Stimulated activated CD8-positive, alpha-beta memory T cell treated with anti-CD3 and anti-CD28 coated beads, Interleukin-12 subunit alpha, Interleukin-12 subunit beta, amount 100 ng/mL, for 1 hour (primary cell): ENCODE data around the gene UMAD1.

Experiments
- DNase-seq: peaks from one replicate; pipeline ENCODE4 v3.0.0-alpha.2; 2020; ENCODE audit warnings: low read depth

UMAD1 gene

DNA sequence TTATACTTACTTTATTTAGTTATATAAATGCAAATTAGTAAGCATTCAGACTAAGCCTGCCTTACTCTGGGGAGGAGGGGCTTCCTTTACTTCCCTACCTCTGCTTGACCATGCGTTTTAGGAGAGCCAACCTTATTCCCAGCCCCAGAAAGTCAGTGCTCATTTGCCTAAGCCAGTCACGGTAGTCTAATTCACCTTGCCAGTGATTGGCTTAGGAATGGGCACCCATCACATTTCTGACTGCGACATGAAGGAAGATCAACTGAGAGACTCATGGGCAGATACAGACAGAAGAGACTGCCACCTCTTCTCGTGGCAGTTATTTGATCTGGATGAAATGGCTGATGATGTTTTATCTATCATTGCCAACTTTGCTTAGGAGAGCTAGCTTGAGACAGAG lies 48.4 kb downstream of the UMAD1 start:
- no peak for DNase-seq

DNA sequence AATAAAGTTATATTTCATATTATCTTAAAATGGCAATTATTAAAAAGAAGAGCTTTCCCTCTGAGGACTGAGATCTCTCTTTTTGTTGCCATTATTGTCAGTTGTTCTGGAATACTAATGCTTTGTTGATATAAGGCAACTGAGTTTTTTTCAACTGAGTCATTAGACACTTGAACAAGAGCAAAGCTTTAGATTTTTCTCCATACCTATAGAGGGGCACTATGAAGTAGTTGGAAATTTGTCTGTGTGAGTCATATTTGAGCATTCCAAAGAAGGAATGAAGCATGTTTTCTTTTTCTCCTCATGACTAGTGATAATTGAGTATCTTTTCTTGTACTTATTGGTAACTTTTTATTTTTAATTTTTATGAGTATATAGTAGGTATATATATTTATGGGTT lies 53.3 kb downstream of the UMAD1 start:
- DNase-seq = no peak

DNA sequence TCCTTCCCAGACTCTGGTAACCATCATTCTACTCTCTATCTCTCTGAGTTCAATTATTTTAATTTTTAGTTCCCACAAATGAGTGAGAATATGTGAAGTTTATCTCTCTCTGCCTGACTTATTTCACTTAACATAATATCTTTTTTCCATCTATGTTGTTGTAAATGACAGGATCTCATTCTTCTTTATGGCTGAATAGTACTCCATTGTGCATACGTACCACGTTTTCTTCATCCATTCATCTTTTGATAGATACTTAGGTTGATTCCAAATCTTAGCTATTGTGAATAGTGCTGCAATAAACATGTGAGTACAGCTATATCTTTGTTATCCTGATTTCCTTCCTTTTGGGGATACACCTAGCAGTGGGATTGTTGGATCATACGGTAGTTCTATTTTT lies 54.0 kb downstream of the UMAD1 start:
- DNase-seq = no peak

DNA sequence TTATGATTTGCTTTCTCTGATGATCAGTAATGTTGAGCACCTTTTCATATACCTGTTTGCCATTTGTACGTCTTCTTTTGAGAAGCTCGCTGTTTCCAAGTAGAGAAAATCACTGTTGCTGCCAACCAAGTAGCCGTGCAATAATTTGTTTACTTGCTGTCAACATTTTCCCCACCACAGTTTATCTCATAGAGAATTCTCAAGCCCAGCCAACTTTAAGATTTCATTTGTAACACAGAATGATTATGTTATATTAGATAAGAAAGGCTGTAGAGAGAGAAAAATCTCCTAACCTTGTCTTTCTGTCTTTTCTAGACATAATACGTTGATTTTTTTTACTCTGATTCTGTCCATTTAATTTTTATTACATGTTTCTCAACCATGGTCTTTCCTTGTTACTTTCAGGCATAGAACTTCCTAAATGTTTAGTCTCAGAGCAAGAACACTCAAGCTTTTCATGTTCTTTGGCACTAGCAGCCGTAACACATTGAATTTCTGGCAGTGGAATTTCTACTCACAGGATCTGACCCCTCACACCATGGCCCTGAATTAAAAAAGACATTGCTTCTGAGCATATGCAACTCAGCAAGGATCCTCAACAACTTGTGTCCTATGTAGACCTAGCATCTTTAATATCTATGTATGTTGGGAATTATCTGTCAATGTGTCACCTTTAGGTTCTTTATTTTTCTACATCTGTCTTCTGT lies 54.7 kb downstream of the UMAD1 start:
- no peak for DNase-seq

DNA sequence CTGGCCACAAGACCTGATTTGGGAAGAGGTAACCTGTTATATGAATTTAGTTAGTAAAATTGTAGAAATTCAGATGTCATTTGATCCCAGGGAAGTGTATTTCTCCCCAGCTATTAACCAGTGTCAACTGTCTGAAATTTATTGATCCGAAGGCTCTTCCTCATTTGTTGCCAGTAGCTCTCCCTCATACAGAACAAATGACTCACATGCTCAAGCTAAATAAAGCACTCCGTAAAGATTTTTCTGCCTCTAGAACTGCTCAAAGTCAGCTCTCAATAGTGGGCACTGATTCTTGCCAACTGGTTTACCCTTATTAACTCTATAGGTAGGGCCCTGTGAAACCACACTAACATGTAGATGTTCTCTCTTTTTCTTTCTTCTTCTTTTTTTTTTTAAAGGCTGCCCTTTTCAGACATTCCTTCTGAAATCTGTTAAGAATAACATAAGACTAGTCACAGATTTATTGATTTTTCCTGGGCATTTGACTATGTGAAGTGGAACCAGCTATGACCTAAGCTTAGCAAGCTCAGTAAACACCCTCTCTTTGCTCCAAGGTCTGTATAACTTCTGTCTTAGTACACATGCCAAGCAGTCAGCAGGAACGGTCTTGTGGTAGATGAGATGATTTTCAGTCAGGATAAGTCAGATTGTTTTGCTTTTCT lies 56.0 kb downstream of the UMAD1 start:
- DNase-seq = no peak

DNA sequence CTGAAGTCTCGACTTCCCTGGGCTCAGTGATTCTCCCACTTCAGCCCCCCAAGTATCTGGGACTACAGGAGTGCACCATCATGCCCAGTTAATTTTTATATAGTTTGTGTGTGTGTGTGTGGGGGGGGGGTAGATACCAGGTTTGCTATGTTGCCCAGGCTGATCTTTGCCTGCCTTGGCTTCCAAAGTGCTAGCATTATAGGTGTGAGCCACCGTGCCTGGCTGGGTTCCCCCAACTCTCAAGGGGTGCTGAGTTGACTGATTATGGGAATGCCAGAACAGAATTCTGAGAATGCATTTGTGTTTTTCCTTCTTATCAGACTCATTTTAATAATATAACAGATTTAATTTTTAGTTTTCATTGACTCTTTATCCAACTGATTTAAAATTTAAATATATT lies 58.4 kb downstream of the UMAD1 start:
- no peak for DNase-seq

DNA sequence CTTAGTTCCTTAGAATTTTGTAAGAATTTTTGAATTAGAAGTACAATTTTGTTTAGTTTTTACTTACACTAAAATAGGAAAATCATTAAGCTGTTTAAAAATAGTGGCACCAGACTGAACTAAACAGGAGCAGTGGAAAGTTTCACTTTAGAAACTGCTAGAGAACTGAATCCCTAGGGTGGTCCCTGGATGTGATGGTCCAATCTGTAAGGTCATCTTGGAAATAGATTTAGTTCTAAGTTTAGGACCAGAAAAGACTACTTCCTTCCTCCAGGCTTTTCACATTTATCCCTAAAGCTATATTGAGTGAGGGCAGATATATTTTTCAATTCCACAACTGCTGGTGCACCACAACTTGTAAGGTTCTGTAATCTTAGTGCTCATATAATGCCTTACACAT lies 58.8 kb downstream of the UMAD1 start:
- no peak for DNase-seq

DNA sequence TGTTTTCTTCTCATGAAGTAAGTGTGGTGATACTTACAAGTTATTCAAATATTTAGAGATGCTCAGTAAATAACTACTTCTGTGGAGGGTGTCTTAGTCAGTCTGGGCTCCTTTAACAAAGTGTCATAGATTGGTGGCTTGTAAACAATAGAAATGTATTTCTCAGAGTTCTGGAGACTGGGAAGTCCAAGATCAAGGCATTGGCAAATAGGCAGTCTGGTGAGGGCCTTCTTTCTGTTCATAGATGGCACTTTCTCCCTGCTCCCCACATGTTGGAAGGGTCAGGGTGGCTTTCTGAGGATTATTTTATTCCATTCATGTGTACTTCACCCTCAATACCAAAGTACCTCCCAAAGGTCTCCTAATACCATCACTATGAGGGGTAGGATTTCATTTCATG lies 59.4 kb downstream of the UMAD1 start:
- DNase-seq = no peak

DNA sequence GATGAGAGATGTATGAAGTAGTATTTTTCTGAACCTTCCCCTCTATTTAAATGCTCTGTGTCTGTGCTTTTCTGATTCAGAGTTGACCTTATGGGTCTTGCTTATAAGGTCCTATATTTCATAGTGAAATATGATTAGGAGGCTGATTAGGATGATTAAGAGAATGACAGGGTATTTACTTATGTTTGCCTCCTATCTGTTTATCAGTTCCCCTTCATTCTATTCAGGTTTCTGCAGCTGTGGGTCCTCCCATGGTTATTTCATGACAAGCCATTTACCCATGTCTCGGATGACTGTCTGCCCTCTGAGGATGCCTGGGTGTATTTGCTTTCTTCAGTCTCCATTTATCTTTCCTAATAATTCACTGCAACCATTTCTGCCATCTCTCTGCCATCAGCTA lies 61.0 kb downstream of the UMAD1 start:
- no peak for DNase-seq

DNA sequence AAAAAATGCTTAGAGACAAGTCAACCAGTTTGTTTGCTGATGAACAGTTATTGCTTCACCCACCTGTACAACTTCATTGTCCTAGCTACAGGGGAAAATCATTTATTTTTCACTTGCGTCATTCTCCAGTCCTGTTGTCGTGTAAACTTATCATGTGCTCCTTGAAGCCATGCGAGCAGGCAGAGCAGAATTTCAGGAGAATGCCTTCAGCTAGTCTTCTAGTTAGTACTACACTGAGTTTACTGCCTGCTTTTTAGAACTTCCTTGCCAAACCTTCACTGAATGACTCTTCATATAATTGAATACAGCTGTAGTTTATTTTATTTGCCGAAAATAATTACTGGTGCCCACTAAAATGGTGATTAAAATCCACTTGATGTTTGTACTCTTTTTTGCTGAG lies 62.3 kb downstream of the UMAD1 start:
- DNase-seq = no peak

DNA sequence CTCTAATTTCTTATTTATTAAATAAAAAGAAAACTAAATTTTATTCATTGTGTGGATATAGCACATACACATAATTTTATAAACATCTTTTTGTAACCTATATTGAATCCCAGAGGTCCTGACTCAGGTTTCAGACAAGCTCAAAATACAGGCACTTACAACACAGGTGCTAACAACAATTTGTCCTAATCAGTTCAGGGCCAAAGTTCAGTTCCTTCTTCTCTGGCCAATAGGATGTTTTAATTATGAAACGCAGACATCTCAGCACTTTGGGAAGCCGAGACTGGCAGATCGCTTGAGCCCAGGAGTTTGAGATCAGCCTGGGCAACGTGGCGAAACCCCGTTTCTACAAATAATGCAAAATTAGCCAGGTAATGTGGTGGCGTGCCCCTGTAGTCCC lies 62.9 kb downstream of the UMAD1 start:
- DNase-seq = no peak

DNA sequence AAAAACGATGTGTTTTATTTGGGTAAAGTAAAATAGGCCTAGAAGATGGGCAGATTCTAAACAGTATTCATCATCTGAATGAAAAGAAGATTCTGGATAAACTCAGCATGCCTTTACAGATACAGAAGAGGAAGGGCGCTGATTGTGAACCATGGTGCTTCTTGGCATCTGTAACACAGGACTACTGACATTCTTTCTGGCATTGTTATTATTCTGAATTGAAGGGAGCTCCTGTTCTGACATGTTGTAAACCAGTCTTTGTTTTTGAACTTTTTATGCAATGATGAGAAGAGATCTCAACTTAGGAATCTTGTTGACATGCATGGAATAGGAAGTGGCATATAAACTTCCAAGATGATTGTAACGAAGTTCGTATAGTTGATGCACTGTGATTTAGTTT lies 64.3 kb downstream of the UMAD1 start:
- DNase-seq = no peak

DNA sequence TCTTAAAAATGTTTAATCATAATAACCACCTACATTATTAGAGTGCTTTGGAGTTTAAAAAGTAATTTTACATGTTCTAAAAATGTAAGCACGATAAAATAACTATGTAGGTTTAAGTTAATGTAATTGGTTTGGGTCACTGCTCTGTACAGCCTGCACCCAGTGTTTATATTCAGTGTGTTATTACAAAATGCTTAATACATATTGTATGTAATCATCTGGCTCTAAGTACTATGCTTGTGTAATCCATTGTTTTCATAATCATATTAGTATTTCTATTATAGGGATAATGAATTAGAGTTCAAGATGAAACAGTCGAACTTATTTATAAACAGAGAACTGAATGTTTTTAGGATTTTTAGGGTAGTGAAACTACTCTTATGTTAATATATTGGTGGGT lies 64.8 kb downstream of the UMAD1 start:
- DNase-seq = no peak

DNA sequence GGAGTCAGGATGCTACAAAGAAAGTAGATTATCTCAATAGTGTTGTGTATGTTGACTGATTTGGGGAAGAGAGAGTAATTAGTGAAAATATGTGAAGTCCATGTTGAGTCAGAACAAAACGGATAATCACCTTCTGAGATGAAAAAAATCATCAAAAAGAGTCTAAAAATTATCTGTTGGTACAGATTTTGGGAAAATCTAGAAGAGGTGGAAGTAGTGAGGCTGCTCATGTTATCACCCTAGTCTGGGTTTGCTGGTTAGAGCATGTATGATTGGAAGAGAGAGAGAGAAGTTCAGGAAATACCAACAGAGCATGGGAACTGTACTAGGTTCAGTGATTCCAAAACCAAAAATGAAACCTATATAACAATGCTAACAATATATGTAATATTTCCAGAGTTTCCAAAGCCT lies 65.6 kb downstream of the UMAD1 start:
- DNase-seq = no peak

DNA sequence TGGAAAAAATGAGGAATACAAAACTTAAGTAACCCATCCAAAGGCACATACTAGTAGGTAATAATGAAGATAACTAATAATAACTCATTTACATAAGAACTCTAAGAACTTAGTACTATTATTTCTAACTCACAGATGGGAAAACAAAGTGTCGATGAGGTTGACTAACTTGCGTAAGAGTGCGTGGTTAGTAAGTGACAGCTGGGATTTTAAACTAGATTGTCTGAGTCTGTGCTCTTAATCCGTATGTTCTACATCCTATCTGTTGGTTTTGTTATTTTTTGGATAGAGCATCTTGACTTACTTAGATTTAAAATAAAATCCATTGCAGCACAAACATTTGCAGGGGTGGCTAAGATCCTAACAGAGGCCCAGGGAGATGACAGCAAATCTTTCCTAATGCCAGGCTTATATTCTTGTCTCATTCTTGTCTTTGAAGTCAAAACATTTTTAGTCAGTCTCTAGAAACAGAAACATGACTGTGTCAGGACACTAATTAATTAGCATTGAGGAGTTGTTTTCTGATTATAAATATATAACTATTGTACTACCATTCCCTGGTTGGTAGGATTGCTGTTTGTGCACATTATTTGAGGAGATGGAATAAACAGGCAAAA lies 66.1 kb downstream of the UMAD1 start:
- no peak for DNase-seq

DNA sequence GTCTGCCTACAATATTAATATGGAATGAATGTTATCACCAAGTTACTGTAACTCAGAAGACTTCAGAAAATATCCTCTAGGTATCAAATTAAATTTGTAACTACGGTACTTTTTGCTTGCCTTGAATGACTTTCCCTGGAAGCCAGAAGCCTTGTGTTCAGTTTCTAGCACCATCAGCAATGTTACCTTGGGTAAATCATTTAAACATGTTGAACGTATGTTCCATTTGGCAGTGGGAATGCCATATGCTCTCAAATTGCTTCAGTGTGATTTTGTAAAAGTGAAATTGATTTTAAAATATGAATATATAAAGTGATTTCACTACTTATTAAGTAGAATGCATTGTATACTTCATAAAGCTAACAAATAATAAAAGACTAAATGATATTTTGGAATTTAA lies 66.7 kb downstream of the UMAD1 start:
- DNase-seq = no peak

DNA sequence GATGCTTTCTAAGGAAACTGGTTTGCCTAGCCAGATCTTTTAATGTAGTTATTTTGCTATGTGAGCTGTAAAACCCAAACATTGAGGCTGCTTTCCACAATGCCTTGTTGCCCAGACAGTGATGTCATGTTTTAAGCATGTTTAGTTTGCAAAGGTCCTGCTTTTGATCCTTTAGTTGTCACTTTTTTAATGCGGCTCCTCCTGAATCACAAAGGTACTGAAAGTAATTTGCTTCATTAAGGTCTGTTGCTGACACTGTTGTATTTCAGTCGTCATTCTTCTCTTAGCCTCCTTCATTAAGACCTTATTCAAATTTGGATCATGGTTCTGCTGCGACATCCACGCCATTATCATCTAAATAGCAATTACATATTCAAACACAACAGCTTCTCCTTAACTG lies 67.3 kb downstream of the UMAD1 start:
- no peak for DNase-seq

DNA sequence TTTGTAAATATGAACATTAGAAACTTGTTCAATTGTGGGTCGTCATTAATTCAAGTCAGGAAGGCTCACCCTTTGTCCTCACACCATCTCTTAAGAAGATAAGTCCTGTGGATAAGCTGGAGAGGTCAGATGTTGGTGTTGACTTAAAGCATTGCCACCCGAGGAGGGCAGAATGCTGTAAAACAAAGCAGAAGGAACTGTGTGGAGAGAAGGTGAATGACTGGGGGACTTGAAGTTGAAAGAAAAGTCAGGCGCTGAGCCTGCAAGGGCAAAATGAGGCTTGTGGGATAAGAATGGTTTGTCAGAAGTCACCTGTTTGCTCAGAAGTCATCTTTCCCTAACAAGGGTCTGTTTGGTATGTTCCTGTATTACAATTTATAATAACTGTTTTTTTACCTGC lies 68.7 kb downstream of the UMAD1 start:
- DNase-seq = no peak

DNA sequence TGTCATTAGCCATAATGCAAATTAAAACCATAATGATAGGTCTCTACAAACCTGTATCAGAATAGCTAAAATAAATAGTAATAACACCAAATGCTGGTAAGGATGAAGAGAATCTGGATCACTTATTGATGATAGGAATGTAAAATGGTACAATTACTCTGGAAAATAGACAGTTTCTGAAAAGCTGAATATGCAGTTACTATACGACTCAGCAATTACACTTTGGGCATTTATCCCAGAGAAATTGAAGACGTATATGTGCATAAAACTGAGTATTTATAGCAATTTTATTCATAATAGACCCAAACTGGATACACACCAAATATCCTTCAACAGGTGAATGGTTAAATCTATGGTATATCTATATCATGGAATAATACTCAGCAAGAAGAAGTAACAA lies 69.9 kb downstream of the UMAD1 start:
- no peak for DNase-seq

DNA sequence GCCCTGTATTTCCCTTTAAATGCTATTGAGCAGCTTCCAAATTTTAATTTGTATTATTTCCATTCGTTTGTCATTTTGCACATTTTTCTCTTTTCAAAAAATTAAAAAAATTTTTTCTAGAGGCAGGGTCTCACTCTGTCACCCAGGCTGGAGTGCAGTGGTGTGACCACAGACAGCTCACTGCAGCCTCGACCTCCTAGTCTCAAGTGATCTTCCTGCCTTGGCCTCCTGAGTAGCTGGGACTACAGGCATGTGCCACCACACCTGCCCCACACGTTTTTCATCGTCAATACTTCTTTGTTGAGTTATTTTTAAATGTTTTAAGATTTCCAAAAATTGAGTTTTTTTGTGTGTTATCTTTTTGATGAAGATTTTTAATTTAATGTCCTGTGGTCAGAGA lies 73.2 kb downstream of the UMAD1 start:
- DNase-seq = no peak

DNA sequence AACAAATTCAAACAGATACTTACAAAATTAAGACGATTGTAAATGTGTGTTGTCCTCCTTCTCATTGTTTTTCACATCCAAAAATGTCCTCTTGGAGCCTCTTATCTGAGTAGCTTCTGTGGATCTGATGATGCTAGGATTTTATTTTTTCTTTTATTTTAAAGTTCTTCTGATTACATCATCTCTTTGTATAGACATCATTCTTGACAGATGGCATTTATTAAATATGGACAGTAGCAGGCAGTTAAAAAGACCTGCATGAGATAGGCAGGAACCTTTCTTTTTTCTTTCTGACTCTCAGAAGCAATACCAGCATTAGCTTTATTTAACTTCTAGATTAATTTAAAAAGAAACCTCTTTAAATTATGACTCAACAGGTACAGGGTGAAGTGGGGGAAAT lies 77.9 kb downstream of the UMAD1 start, which contains the start of gene RPA3:
RPA3 (minus strand) TSS at position 116 of the 400 bp plus-strand sequence. CDS start 78,189 bp downstream, outside the sequence.
- no peak for DNase-seq

DNA sequence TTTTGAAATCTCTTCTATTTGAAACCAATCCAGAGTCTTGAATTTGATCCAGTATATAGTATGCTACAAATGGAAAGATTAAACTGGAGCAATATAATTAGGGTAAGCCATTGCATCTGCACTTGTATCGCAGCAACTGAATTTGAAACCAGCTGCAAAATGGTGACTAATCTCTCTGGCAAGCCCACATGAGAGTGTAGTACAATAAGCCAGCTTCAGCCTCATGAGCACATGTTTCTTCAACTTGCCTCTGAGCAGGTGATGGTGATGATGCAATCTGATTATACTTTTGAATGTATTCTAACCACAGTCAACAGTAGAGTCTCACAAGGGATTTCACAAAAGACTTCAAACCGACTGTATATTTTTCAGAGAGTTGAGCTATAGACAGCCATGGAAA lies 78.7 kb downstream of the UMAD1 start:
- no peak for DNase-seq

DNA sequence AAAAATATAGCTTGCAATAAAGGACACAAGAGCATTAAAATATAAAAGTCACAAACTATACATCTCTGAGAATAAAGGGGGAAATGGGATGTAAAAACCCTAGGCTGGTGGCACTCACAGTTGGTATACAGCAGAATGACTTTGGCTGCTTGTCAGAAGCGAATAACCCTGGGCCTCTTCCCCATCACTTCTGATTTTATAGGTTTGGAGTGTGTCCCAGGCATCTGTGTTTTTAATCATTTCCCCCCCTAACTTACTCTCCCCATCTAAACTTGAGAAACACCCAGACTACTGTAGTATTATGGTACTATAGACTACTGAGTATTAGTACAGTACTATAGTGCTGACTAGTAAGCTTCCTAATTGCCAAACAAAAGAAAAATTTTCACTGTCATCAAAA lies 79.6 kb downstream of the UMAD1 start:
- no peak for DNase-seq
